Ovary (tissue), 3 donors: Measurements from ENCODE around the gene DUSP16.

Experiments
- CTCF ChIP-seq, 3 donors: fragments of 450-650 bp in 2 of 3; fragments of 200-600 bp in 1 of 3; IDR thresholded peaks; one replicate each; pipeline versions ENCODE4 v1.5.1 to v1.8.0; 2016 to 2022; ENCODE audit warnings: antibody characterized with exemption in 3 of 3, mild to moderate bottlenecking in 1 of 3
- EP300 ChIP-seq: sonication (generic); formaldehyde crosslinking; IDR thresholded peaks from one replicate; pipeline ENCODE4 v1.6.1; 2017; ENCODE audit warnings: antibody characterized with exemption
- POLR2A ChIP-seq: fragments of 450-650 bp; IDR thresholded peaks from one replicate; pipeline ENCODE4 v1.6.1; 2017; ENCODE audit warnings: antibody characterized with exemption, mild to moderate bottlenecking, moderate library complexity
- donor health status: DM: no; HTN: no; CAD: no.

- no peak for TF ChIP-seq CTCF (IDR thresholded peaks at IDR 0.05)
- no peak for TF ChIP-seq POLR2A
- TF ChIP-seq EP300 = no peak
Observed at GRCh38 chr12:12550277-12550676, 12.4 kb downstream of the DUSP16 start.
